Measurements from ENCODE around the gene RASGEF1C. TPM values are rescaled to one million over a fixed set of nuclear protein-coding genes. Genes with fewer than 3 reads are reported as not detected.

Gene RASGEF1C
- total and polyA plus RNA-seq, 2 of the 13 experiments (the other 11 are each of a cell fraction or from before 2014, with no cell fraction given): not detected

GRCh38 chr5:180222056-180222455, 13.0 kb upstream of the RASGEF1C start (continued):
- TF ChIP-seq RFX5 (IDR thresholded peaks at IDR 0.05; ENCODE audit: low read depth, low read length): no peak
- TF ChIP-seq, protein P1, sequence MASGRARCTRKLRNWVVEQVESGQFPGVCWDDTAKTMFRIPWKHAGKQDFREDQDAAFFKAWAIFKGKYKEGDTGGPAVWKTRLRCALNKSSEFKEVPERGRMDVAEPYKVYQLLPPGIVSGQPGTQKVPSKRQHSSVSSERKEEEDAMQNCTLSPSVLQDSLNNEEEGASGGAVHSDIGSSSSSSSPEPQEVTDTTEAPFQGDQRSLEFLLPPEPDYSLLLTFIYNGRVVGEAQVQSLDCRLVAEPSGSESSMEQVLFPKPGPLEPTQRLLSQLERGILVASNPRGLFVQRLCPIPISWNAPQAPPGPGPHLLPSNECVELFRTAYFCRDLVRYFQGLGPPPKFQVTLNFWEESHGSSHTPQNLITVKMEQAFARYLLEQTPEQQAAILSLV (CRISPR knock-in tag; IDR thresholded peaks at IDR 0.05; ENCODE audit: borderline replicate concordance): no peak

DNA sequence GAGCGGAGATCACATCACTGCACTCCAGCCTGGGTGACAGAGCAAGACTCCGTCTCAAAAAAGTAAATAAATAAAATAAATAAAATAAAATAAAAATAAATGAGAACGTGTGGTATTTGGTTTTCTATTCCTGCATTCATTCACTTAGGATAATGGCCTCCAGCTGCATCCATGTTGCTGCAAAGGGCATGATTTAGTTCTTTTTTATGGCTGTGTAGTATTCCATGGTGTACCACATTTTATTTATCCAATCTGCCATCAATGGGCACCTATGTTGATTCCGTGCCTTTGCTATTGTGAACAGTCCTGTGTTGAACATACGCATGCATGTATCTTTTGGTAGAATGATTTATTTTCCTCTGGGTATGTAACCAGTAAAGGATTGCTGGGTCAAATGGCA, 8.8 kb upstream of the RASGEF1C start:
- 38% methylated on average over 5 of the region's 5 CpGs for WGBS (ENCODE audit: low lambda C conversion rate)
- Histone ChIP-seq H3K79me2 (ENCODE audit: insufficient read depth, low read length) (no peaks in the 10 kb centered on the region), H3K4me1 (ENCODE audit: insufficient read depth, low read length) (no peaks in the 10 kb centered on the region), H3K9me3 (ENCODE audit: low read length) (no peaks in the 10 kb centered on the region), H3K36me3 (replicated peaks in 1 of 2; ENCODE audit: control insufficient read depth in 1 of 2, insufficient read depth in 2 of 2, low read length in 2 of 2) (no peaks in the 10 kb centered on the region), H3K27me3 (ENCODE audit: control insufficient read depth in 1 of 2, insufficient read depth in 2 of 2, low read length in 2 of 2) (peaks cover 0 to 5% of the 10 kb centered on the region in 2 experiments; a peak in 2 of 5 replicates), H3K9ac (ENCODE audit: insufficient read depth, low read depth, low read length) (no peak overlapping the region), H4K20me1 (ENCODE audit: insufficient read depth, low read length) (no peaks in the 10 kb centered on the region), H3K27ac (ENCODE audit: extremely low read length, insufficient read depth, low read length) (no peak overlapping the region), H2AFZ (ENCODE audit: low read length) (no peak overlapping the region), H3K4me3 (replicated peaks in 1 of 3; ENCODE audit: insufficient read depth in 1 of 3, low read depth in 2 of 3, low read length in 3 of 3) (no peak overlapping the region), H3K4me2 (ENCODE audit: low read depth, low read length) (no peak overlapping the region)
- ChIA-PET POLR2A (no interaction called here), CTCF (ENCODE audit: low intra/inter-chr PET ratio, low total read pairs) (no interaction called here)
- no peak for DNase-seq (ENCODE audit: low spot score)
- in situ Hi-C loops (cut with HindIII; ENCODE audit: extremely low pct_ligation_motif_present, low pct_unique_long_range_greater_than_20kb) (loop anchor here (25.0 kb wide), 1 partner anchor 245 kb away; no protein-coding TSS in a partner anchor), intact Hi-C loops (cut with micrococcal nuclease; ENCODE audit: unreplicated experiment) (no loop called here)
- no peak for FAIRE-seq
- BruUV-seq (replicated peaks): no TSS peak
- ATAC-seq: no peak
- TF ChIP-seq CSRNP1 (CRISPR knock-in tag; IDR thresholded peaks at IDR 0.05): no peak
- no peak for TF ChIP-seq KLF13 (CRISPR knock-in tag; IDR thresholded peaks at IDR 0.05)
- no peak for TF ChIP-seq MYNN (CRISPR knock-in tag; IDR thresholded peaks at IDR 0.05; ENCODE audit: low read depth)
- TF ChIP-seq, protein P2, sequence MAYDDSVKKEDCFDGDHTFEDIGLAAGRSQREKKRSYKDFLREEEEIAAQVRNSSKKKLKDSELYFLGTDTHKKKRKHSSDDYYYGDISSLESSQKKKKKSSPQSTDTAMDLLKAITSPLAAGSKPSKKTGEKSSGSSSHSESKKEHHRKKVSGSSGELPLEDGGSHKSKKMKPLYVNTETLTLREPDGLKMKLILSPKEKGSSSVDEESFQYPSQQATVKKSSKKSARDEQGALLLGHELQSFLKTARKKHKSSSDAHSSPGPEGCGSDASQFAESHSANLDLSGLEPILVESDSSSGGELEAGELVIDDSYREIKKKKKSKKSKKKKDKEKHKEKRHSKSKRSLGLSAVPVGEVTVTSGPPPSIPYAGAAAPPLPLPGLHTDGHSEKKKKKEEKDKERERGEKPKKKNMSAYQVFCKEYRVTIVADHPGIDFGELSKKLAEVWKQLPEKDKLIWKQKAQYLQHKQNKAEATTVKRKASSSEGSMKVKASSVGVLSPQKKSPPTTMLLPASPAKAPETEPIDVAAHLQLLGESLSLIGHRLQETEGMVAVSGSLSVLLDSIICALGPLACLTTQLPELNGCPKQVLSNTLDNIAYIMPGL (CRISPR knock-in tag; IDR thresholded peaks at IDR 0.05; ENCODE audit: borderline replicate concordance in 1 of 2, low read depth in 1 of 2): no peak
- TF ChIP-seq KDM3A (CRISPR knock-in tag; IDR thresholded peaks at IDR 0.05; ENCODE audit: low read depth): no peak
- TF ChIP-seq NRL (CRISPR knock-in tag; IDR thresholded peaks at IDR 0.05; ENCODE audit: borderline replicate concordance): no peak
- TF ChIP-seq, protein P3, sequence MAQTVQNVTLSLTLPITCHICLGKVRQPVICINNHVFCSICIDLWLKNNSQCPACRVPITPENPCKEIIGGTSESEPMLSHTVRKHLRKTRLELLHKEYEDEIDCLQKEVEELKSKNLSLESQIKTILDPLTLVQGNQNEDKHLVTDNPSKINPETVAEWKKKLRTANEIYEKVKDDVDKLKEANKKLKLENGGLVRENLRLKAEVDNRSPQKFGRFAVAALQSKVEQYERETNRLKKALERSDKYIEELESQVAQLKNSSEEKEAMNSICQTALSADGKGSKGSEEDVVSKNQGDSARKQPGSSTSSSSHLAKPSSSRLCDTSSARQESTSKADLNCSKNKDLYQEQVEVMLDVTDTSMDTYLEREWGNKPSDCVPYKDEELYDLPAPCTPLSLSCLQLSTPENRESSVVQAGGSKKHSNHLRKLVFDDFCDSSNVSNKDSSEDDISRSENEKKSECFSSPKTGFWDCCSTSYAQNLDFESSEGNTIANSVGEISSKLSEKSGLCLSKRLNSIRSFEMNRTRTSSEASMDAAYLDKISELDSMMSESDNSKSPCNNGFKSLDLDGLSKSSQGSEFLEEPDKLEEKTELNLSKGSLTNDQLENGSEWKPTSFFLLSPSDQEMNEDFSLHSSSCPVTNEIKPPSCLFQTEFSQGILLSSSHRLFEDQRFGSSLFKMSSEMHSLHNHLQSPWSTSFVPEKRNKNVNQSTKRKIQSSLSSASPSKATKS (CRISPR knock-in tag; IDR thresholded peaks at IDR 0.05): no peak
- no peak for TF ChIP-seq ZNF776 (CRISPR knock-in tag; IDR thresholded peaks at IDR 0.05)
- TF ChIP-seq, protein P4, sequence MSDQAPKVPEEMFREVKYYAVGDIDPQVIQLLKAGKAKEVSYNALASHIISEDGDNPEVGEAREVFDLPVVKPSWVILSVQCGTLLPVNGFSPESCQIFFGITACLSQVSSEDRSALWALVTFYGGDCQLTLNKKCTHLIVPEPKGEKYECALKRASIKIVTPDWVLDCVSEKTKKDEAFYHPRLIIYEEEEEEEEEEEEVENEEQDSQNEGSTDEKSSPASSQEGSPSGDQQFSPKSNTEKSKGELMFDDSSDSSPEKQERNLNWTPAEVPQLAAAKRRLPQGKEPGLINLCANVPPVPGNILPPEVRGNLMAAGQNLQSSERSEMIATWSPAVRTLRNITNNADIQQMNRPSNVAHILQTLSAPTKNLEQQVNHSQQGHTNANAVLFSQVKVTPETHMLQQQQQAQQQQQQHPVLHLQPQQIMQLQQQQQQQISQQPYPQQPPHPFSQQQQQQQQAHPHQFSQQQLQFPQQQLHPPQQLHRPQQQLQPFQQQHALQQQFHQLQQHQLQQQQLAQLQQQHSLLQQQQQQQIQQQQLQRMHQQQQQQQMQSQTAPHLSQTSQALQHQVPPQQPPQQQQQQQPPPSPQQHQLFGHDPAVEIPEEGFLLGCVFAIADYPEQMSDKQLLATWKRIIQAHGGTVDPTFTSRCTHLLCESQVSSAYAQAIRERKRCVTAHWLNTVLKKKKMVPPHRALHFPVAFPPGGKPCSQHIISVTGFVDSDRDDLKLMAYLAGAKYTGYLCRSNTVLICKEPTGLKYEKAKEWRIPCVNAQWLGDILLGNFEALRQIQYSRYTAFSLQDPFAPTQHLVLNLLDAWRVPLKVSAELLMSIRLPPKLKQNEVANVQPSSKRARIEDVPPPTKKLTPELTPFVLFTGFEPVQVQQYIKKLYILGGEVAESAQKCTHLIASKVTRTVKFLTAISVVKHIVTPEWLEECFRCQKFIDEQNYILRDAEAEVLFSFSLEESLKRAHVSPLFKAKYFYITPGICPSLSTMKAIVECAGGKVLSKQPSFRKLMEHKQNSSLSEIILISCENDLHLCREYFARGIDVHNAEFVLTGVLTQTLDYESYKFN (CRISPR knock-in tag; conservative IDR thresholded peaks at IDR 0.05): no peak
- no peak for TF ChIP-seq SETDB1 (CRISPR knock-in tag; IDR thresholded peaks at IDR 0.05; ENCODE audit: borderline replicate concordance)
